ENCODE results near the gene CABP4.
"Not testable (repeated sequence)": the region's sequence is repeated elsewhere in the genome, so short reads cannot be mapped to it uniquely, and the experiment has no call there.

CABP4 gene

DNA sequence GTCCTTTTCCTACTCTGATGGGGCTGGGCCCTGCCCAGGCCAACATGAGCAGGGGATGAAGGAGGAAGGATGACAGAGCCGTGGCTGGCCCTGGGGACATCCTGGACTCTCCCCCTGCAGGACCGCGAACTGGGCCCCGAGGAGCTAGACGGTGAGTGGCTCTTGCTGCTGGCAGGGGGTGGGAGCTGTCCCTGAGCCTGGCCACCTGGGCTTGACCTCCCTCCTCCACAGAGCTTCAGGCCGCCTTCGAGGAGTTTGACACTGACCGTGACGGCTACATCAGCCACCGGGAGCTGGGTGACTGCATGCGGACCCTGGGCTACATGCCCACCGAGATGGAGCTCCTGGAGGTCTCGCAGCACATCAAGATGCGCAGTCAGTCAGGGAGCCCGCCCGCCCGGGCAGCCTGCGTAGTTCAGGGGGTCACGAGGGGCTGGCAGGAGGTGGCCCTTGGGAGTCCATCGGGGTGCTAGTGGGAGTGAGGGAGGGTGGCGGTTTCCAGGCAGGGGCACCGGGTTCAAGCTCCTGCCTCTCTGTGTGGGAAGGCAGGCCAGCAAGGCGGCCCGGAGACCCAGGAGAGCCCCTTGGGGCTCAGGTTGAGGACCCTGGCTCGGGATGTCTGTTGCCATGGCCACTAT, 1.0 kb downstream of the CABP4 start:
- FAIRE-seq = no peak

DNA sequence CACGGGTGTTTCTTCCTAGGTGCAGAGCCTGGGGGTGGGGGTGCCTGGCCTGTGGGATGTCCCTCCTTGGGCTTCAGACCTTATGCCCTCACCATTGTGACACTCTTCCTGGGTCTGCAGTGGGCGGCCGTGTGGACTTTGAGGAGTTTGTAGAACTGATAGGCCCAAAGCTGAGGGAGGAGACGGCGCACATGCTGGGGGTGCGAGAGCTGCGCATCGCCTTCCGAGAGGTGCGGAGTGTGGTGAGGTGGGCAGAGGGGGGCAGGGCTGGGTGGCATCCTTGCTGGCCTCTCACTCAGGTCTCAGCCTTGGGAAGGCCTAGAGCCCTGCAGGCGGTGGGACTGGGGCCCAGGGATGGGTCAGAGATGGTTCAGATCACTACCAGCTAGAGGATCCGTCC, 2.3 kb downstream of the CABP4 start:
- no peak for FAIRE-seq

DNA sequence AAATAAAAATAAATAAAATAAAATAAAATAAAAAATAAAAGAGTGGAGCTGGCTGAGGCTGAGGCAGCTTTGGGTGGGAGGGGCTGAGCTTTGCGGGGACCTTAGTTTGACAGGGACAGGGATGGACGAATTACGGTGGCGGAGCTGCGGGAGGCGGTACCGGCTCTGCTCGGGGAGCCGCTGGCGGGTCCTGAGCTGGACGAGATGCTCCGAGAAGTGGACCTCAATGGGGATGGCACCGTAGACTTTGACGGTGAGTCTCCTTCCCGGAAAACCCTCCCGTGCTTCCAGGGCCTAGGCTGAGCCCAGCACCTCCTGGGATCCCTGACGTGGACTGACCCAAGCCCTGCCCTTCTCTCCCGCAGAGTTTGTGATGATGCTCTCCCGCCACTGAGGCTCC, 3.1 kb downstream of the CABP4 start:
- no peak for FAIRE-seq

DNA sequence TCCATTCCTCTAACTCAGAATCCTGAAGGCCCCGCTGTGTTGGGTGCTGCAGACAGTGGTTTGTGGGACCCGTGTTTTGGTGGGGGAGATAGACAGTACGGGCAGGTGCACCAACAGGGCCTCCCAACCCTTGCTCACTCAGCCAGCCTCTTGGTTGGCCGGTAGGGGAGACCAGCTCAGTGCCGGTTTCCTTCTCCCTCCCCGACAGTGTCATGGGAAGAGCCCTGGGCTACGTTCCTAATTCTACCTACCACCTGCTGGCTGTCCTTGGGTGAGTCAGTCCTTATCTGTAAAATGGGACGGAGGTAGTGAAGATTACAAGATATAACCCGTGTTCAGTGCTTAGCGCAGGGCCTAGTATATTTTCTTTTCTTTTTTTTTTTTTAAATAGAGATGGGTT, 8.0 kb downstream of the CABP4 start:
- no peak for FAIRE-seq

DNA sequence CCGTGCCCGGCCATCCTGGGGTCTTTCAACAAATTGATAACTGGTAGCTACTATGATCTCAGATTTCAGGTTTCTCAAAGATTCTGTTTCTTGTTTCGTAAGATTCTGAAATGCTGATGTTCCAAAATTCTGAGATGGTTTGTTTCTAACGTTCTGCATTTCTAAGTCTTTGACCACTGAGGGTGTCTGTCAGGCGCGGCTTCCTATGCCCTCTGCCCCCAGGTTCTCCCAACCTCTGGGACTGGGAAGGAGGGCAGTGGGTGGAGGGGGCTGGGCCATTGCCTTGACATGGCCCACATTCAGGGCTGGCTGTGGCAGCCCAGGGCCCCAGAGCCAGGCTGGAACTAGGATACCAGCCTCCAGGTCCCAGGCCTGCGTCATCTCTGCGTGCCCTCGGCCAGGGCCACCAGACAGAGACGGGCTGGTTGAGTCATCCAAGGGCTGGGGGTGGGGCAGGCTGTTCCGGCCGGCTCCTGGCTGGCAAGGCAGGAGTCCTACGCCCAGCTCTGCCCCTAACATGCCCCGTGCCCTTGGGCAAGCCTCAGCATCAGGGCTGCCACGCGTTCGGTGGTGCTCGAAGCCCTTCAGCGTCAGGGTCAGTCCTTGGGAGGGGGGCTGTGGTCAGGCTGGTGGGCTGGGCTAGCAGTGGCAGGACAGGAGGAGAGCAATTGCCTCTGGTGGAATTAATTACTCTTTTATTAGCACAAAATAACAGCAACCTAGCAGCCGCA, 8.7 kb downstream of the CABP4 start:
- no peak for FAIRE-seq

DNA sequence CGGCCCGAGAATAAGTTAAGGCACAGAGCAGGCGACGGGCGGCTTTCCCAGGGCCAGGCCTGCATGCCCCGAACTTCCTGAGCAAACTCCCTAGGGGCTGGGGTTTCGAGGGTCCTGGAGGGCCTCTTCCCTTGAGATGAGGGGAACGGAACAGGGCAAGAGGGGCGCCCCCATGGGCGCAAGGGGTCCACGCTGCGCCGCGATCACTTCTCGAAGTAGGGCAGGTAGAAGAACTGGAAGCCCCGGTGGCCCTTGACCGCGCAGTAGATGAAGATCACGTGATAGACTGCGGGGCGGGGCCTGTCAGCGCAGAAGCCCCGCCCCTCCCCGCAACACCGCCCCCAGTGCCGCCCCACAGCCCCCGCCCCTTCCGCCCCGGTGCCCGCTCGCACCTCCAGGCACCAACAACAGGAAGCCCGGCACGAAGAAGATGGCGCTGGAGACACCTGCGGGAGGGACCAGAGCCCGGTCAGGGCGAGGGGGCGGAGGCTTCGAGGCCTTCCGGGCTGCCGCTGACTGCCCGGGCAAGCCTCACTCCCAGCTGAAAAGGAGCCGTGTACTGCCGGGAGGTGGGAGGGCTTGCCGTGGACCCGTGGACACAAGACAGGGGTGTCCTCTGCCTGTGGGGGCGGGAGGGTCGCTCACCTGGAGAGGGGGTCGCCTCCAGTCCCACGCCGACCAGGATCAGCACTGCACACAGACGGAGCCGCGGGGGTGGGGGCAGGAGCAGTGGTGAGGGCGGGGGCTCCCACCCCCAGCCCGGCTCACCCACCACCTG, 9.4 kb downstream of the CABP4 start:
- no peak for FAIRE-seq

DNA sequence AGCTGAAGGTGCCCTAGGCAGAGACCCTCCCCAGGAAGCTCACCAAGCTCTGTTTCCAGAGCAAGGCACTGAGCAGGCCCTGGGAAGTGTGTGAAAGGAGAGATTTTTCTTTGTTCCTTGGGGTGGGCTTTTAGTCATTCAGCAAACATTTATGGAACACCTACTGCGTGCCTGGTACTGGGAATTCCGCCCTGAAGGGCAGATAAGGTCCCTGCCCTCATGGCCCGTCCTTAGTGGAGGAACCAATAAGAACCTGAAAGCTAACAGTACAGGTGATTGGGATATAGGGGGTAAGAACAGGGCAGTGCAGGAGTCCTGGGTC, 10.0 kb downstream of the CABP4 start:
- FAIRE-seq = no peak

DNA sequence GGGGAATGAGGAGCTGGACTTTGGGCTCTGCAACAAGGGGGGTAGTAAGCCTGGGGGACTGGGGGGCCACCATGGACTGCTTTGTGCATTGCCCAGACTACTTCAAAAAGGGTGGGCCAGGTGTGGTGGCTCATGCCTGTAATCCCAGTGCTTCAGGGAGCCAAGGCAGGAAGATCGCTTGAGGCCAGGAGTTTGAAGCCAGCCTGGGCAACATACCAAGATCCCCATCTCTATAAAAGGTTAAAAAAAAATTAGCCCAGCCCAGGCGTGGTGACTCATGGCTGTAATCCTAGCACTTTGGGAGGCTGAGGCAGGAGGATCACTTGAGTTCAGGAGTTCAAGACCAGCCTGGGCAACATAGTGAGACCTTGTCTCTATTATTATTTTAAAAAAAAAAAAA, 10.4 kb downstream of the CABP4 start:
- FAIRE-seq = not testable (repeated sequence)

DNA sequence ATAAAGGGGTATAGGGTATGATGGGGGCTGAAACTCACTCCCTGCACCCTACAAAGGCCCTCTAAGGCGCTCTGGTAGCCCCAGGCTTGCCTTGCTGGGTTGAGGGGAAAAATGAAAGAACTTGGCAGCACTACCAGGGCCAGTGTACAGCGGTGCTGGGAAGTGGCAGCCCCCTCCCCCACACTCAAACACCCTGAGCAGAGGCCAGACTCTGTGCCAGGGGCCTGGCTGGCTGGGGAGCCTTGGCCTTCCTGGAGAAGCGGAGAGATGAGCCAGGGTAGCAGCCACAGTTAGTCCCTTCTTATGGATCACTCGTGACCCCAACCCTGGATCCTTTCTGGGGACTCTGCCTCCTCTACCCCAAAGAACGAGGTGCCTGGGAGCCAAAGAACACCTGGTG, 11.2 kb downstream of the CABP4 start:
- FAIRE-seq = no peak

DNA sequence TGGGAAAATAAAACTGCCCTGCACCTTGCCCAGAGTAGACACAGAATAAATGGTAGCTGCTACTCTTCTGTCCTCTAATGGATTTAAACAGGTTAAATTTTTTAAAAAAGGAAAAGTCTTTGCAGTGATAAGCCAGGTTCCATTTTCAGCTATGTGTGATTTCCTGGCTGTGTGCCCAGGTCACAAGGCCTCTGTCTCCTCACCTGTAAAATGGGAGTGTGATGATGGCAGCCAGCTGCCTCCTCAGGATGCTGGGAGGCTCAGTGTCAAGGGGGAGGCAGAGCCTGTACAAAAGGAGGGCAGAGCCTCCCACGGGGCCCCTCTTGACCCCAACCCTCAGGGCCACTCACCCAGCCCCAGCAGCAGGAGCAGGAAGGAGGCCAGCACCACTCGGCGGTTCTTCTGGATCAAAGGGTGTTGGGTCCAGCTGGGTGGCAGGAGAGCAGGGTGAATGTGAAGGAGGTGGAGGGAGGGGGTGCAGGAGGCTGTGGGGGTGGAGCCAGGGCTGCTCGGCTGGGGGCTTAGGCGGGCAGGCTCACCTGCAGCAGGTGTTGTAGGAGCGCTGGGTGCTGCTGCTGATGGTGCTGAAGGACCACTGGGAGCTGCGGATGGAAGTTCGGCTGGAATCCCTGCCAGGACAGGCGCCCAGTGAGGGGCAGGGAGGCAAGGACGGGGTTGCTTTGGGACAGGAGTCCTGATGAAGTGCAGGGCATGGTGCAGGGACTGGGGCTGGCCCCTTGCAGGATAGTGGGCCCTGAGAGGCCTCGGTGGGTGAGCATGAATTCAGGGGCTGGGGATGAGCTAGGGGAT, 12.0 kb downstream of the CABP4 start:
- no peak for FAIRE-seq

DNA sequence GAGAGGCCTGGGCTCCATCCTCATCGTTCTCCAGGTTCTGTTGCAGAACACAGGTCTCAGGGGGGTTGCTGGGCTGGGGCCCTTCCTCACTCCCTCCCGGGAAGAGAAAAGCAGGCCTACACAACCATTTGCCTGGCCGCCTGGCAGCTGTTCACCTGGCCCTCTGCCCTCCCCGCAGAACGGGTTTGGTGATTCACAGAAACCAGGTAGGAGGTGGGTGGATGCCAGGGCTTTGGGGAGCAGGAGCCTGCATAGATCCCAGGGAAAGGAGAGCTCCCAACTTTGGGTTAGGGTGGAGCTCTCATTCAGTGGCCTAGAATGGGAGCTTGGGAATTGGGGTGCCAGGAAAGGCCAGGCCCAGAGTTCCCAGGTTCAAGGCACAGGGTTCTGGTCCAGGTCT, 12.9 kb downstream of the CABP4 start:
- no peak for FAIRE-seq

DNA sequence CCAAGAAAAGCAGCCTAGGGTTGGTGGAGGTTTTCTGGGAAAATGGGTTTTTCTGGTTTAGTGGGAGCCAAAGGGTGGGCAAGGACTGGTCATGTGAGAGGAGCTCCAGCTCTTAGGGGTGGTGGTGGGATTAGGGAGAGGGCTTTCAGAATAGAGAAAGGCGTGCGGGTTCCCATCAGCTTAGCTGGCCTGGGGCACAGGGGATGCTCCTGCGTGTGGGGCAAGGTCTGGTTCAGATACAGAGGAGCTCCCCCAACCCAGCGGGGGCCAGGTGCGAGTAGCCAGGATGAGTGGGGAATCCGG, 13.3 kb downstream of the CABP4 start:
- FAIRE-seq = no peak

DNA sequence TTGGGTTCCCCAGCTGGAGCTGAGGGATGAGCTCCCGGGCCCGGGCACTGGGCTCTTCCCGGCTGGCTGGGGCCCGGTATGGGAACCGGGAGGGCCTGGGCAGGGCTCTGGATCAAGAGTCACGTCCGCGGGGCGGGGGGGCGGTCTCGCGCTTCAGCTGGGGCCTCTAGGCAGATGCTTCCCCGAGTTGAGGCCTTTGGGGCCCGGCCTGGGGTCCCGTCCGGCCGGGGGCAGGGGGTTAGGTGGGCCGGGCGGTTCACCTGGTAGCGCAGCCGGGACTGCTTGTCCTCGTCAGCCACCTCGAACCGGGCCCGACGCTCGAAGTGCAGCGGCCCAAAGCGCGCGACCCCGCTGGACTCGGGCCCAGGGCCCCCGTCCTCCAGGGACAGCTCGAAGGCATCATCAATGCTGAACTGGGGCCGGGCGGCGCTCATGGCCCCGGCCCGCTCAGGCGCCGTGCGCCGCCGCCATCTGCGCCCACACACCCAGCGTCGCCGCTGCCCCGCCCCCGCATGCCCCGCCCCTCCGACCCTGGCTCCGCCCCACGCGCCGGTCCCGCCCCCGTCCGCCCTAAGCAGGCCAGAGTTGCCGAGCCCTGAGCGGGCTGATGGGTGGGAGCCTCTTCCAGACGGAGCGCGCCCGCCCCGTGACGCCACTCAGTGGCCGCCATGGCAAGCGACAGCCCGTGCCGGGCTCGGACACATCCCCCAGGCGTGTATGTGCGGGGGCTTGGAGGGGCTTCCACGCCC, 13.8 kb downstream of the CABP4 start, which contains the start of gene TMEM134:
Gene TMEM134 (minus strand): TSS at position 493 of the 749 bp plus-strand sequence. CDS start 59 bp downstream, at position 434.
- FAIRE-seq = no peak

DNA sequence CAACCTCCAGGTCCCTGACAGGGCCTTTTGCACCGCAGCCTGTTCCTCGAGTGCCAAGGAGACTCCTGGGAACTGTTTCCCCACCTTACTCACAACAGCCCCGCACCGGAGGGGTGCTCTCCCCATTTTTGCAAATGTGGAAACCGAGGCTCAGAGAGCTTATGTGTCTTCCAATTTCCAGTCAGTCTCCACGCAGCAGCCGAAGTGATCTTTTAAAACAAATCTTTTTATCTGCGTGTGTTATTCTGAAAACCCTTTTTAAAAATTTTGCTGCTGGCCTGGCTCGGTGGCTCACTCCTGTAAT, 14.3 kb downstream of the CABP4 start:
- no peak for FAIRE-seq

DNA sequence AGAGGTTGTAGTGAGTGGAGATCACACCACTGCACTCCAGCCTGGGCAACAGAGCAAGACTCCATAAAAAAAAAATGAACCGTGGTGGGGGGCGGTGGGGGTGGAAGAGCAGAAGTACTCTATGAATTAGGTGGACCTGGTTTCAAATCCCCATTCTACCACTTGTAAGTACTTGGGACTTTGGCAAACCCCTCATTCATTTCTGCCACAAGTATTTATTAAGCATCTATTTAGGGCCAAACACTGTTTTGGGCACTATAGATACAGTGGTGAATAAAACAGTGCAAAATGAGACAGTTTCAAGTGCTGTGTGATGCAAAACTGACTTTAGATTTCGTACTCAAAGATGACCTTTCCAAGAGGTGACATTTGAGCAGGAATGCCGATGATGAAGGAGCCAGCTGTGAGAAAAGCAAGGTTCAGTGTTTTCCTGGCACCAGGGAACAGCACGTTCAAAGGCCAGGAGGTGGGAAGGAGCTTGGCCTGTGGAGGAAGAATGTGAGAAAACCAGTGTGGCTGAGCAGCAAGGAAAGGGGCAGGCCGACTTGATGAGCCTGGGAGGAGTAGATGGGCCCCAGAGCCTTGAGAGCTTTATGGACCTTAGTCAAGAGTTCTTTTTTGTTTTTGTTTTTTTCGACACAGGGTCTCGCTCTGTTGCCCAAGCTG, 15.3 kb downstream of the CABP4 start:
- no peak for FAIRE-seq

DNA sequence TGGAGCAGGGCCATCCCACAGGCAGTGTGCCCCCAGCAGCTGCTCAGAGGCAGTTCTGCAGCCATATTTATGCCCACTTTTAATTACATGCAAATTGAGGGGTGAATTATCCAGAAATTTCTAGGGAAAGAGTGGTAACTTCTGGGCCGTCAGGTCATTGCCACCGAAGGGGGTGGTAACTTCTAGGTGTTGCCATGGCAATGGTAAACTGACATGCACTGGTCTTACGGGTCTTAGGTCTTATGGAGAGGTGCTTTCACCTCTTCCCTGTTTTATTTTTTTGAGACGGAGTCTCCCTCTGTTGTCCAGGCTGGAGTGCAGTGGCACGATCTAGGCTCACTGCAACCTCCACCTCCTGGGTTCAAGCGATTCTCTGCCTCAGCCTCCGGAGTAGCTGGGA, 17.7 kb downstream of the CABP4 start:
- FAIRE-seq = no peak

DNA sequence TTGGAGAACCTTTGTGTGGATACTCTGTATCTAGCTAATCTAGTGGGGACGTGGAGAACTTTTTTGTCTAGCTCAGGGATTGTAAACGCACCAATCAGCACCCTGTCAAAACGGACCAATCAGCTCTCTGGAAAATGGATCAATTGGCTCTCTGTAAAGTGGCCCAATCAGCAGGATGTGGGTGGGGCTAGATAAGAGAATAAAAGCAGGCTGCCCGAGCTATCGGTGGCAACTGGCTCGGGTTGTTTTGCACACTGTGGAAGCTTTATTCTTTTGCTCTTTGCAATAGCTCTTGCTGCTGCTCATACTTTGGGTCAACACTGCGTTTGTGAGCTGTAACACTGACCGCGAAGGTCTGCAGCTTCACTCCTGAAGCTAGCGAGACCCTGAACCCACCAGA, 21.5 kb downstream of the CABP4 start:
- not testable (repeated sequence) for FAIRE-seq

DNA sequence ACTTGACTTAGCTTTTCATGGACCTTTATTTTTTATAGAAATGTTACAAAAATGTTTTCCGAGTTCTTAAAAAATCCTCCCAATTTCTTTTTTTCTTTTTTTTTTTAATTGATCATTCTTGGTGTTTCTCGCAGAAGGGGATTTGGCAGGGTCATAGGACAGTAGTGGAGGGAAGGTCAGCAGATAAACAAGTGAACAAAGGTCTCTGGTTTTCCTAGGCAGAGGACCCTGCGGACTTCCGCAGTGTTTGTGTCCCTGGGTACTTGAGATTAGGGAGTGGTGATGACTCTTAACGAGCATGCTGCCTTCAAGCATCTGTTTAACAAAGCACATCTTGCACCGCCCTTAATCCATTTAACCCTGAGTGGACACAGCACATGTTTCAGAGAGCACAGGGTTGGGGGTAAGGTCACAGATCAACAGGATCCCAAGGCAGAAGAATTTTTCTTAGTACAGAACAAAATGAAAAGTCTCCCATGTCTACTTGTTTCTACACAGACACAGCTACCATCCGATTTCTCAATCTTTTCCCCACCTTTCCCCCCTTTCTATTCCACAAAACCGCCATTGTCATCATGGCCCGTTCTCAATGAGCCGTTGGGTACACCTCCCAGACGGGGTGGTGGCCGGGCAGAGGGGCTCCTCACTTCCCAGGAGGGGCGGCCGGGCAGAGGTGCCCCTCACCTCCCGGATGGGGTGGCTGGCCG, 22.3 kb downstream of the CABP4 start:
- not testable (repeated sequence) for FAIRE-seq

DNA sequence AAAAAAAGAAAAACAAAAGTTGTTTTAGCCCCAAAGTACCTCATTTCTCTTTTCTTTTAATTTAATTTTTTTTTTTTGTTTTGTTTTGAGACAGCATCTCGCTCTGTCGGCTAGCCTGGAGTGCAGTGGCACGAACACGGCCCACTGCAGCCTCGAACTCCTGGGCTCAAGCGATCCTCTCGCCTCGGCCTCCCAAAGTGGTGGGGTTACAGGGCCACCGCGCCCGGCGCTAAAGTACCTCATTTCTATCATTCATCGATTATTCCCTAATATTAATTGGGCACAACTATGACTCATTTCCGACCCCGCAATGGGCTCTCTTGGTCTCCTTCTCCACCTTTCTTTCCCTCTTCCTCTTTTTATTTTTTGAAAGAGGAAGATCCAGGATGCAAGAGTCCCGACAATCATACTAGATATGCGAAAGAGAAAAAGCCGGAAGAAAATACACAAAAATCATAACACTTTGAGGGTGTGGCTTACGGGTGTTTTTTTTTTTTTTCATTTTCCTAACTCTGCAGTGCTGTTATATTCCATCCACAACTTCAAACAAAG, 27.2 kb downstream of the CABP4 start:
- no peak for FAIRE-seq

DNA sequence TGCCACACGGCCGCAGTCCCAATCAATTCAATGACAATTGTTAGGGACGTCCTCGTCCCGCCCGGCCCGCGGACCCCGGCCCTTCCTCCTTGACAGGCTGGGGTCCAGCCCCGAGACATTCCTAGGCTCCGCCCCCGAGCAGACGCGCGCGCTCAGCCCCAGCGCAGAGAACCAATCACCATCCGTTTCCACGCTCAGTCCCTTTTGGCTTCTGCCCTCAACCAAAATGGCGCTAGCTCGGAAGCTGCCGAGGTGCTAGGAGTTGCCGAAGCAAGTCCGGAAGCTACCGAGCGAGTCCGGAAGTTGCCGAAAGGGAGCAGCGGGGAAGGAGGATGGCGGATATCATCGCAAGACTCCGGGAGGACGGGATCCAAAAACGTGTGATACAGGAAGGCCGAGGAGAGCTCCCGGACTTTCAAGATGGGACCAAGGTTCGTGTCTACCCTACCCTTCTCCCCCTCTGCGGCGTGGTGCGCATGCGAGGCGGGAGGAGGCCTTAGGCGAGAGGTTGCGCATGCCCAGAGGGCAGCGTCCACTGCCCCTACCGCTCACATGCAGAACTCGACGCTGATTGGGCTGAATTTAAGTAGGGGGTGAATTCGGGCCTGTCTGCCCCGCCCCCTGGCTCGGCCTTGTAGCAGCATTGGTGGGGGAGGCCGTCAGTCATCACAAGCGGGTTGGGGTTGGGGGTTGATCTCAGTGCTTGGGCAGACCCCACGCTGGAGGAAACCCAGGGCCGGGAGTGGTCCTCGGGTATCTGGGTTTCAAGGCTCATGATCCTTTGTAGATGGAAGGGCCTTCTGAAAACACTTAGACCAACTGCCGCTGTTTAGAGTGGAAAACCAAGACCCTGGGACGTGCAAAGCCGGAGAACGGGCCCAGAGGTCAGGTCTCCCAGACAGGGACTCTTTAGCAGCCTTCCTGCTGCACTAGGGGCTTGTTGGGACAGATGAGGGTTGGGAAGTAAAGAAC, 28.0 kb downstream of the CABP4 start, which contains the start of gene AIP:
Gene AIP (plus strand): TSS at position 200 of the 972 bp plus-strand sequence. CDS start 133 bp downstream, at position 333.
- FAIRE-seq = peak; percentile 92

Data from G401.6 (cell line).